Left lung (tissue), 10 donors: ENCODE data around the gene CPLX4. TPM values are rescaled to one million over a fixed set of nuclear protein-coding genes. Genes with fewer than 3 reads are reported as not detected.

Experiments
- ATAC-seq: fragments of 200-7000 bp; cut with Tn5 transposase; one replicate; pipeline ENCODE4 v1.9.1; 2020; ENCODE audit warnings: moderate library complexity
- DNase-seq, 4 donors: peaks; one replicate each; pipeline ENCODE4 v3.0.0-alpha.2; 2013 to 2020
- H3K27ac ChIP-seq, 2 donors: fragments of 200-600 bp; sonication (generic) in 1 of 2; one replicate each; pipeline versions ENCODE4 v1.5.0 to v1.8.0; 2020 to 2021
- H3K27me3 ChIP-seq, 2 donors: fragments of 200-600 bp; sonication (generic) in 1 of 2; one replicate each; pipeline versions ENCODE4 v1.5.0 to v1.8.0; 2020 to 2021
- H3K36me3 ChIP-seq, 2 donors: fragments of 200-600 bp; sonication (generic) in 1 of 2; one replicate each; pipeline versions ENCODE4 v1.5.0 to v1.8.0; 2020 to 2021
- H3K4me1 ChIP-seq, 2 donors: fragments of 200-600 bp; one replicate each; pipeline ENCODE4 v1.8.0; 2021
- H3K4me3 ChIP-seq, 2 donors: fragments of 200-600 bp; sonication (generic) in 1 of 2; one replicate each; pipeline versions ENCODE4 v1.5.0 to v1.8.0; 2020 to 2021; ENCODE audit warnings: mild to moderate bottlenecking in 1 of 2
- H3K9me3 ChIP-seq, 2 donors: fragments of 200-600 bp; sonication (generic) in 1 of 2; one replicate each; pipeline versions ENCODE4 v1.5.0 to v1.8.0; 2020 to 2021
- CTCF ChIP-seq, 2 donors: fragments of 200-600 bp; sonication (generic) in 1 of 2; IDR thresholded peaks; one replicate each; pipeline versions ENCODE4 v1.5.0 to v1.8.0; 2021; ENCODE audit warnings: antibody characterized with exemption in 2 of 2
- intact Hi-C, 2 donors: fragments of 100-400 bp; cut with DNase I; formaldehyde crosslinking; loops; one replicate each; pipeline versions ENCODE4 v1.11.2 to v1.14.2; 2022
- polyA plus RNA-seq, 6 donors: library from polyadenylated mRNA; unstranded; fragments of 120-200 nt; gene quantifications; one replicate each; pipeline ENCODE4 v1.2.1, GENCODE V29; 2013; ENCODE audit not compliant: insufficient read length in 6 of 6
- total RNA-seq, 2 donors: library from RNA; stranded (reverse); fragmentation: NEBNext Ultra II Directional; extraction: Animal tissue kit (Norgen Biotek cat#: 25700); gene quantifications; one replicate each; pipeline ENCODE4 v1.2.1, GENCODE V29; 2021
- donor health status: DM: no; HTN: yes; CAD: no.
- donor health status: DM: no; HTN: no; CAD: no.

Gene CPLX4
- total and polyA plus RNA-seq, 8 donors = not detected

DNA sequence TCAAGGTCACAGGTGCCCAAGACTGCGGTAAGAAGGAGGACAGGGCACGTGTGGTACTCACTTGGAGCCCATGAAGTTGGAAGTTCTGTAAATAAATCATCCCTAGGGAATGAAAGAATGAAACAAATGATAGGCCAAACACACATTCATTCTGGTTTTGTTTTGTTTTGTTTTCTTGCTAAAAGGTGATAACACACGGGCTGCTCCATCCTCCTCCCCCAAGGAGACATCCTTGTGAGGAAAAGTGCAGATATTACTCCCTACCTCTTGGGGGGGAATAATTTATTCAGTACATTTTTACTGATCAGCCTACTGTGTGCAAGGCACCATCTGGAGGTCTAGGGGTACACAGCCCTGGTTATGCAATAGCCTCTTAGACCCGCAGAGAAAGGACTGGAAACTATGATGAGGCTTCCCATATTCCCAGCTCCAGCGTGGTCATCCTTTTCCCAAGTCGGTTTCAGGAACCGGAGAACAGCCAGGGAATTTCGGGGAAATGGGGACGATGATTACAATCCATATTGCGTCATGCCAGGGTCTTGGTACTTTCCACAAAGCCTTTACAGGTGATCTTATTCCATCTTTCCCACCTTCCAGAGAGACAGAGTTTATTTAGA lies 51.5 kb downstream of the CPLX4 start:
- Histone ChIP-seq H3K27me3 (peaks cover 89 to 98% of the 10 kb centered on the region in 2 donors), H3K4me3 (no peak overlapping the region), H3K4me1 (peaks cover 4 to 27% of the 10 kb centered on the region in 2 donors), H3K27ac (no peak overlapping the region), H3K36me3 (no peaks in the 10 kb centered on the region), H3K9me3 (no peaks in the 10 kb centered on the region)
- TF ChIP-seq CTCF (IDR thresholded peaks at IDR 0.05) = no peak
- no peak for DNase-seq
- no peak for ATAC-seq
- intact Hi-C loops = no loop called here

- no peak overlapping the region for H3K4me3 ChIP-seq
- H3K27me3 ChIP-seq = peaks cover 83 to 98% of the 10 kb centered on the region in 2 donors
- no peak for TF ChIP-seq CTCF (IDR thresholded peaks at IDR 0.05)
- H3K36me3 ChIP-seq = no peaks in the 10 kb centered on the region
- no peak for ATAC-seq
- H3K4me1 ChIP-seq = peaks cover 4 to 25% of the 10 kb centered on the region in 2 donors
- intact Hi-C loops = no loop called here
- no peak overlapping the region for H3K27ac ChIP-seq
- no peak for DNase-seq
- H3K9me3 ChIP-seq = no peaks in the 10 kb centered on the region
Measured at GRCh38 chr18:59266459-59266858, 52.0 kb downstream of the CPLX4 start.

DNA sequence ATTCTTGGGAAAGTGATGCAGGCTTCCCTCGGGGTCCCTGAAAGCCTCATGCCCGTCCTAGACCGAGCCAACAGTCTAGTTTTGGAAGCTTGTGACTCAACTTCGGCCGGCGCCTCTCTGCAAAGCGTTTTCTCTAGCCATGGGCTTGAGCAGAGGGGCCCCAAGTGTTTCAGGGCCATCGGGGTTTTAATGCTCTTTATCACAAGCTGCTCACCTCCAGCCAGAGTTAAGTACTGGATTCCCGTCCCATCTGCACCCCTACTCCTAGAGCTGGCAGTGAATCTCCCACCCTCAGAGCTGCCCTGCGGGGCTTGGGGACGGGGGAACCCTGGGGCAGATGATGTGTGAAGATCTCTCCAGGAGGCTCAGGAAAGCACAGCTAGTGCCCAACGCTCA lies 52.5 kb downstream of the CPLX4 start:
- no peak for ATAC-seq
- intact Hi-C loops = no loop called here
- no peaks in the 10 kb centered on the region for H3K9me3 ChIP-seq
- peaks cover 4 to 25% of the 10 kb centered on the region in 2 donors for H3K4me1 ChIP-seq
- no peak overlapping the region for H3K4me3 ChIP-seq
- no peak for DNase-seq
- H3K27ac ChIP-seq = no peak overlapping the region
- no peaks in the 10 kb centered on the region for H3K36me3 ChIP-seq
- TF ChIP-seq CTCF (IDR thresholded peaks at IDR 0.05) = no peak
- peaks cover 78 to 94% of the 10 kb centered on the region in 2 donors for H3K27me3 ChIP-seq

DNA sequence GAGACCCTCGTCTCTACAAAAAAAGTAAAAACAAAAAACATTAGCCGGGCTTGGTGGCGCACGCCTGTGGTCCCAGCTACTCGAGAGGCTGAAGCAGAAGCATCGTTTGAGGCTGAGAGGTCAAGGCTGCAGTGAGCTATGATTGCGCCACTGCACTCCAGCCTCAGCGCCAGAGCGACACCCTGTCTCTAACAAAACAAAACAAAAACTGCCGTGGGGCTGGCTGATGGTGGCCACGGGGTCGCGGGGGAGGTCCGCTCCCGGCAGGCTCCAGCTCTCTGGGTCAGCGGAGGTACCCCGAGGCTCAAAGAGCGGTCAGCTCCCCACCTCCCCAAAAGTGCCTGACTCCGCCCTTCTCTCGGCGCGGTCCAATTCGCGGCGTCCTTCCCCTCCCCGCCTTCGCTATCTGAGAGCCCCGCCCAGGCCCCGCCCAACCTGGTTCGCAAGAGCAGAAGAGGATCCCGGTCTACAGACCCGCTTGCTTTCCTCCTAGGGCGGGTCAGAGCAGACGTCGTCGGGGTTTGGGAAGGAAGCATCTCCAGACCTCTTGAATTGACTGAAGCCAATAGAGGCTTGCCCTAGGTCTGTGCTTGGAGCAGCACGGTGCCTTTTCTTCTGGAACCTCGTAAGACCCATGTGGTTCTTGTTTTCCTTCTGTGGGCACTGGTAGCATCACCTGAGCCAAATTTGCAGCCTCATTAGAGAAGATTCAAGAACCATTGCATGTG lies 53.0 kb downstream of the CPLX4 start:
- peak overlapping the region in 1 of 2 donors; percentile 21 for H3K4me3 ChIP-seq
- DNase-seq (peak in 1 of 4 donors; percentile 83), ATAC-seq (peak; percentile 16)
- TF ChIP-seq CTCF (IDR thresholded peaks at IDR 0.05) = no peak
- intact Hi-C loops = no loop called here
- peaks cover 4 to 25% of the 10 kb centered on the region in 2 donors for H3K4me1 ChIP-seq
- peaks cover 73 to 88% of the 10 kb centered on the region in 2 donors for H3K27me3 ChIP-seq
- no peak overlapping the region for H3K27ac ChIP-seq
- no peaks in the 10 kb centered on the region for H3K9me3 ChIP-seq
- H3K36me3 ChIP-seq = no peaks in the 10 kb centered on the region

GRCh38 chr18:59264651-59265245 lies 53.7 kb downstream of the CPLX4 start:
- no peak for TF ChIP-seq CTCF (IDR thresholded peaks at IDR 0.05)
- Histone ChIP-seq H3K9me3 (no peaks in the 10 kb centered on the region), H3K4me3 (peak overlapping the region in 1 of 2 donors; percentile 21), H3K27ac (no peak overlapping the region), H3K4me1 (peaks cover 4 to 25% of the 10 kb centered on the region in 2 donors), H3K27me3 (peaks cover 66 to 82% of the 10 kb centered on the region in 2 donors), H3K36me3 (no peaks in the 10 kb centered on the region)
- ATAC-seq (no peak), DNase-seq (peak in 1 of 4 donors; percentile 74)
- intact Hi-C loops = no loop called here
